IMR-90 (cell line): ENCODE measurements around the gene ST3GAL5.

Source experiments
- BHLHE40 ChIP-seq: fragments of 150-350 bp; IDR thresholded peaks from 2 replicates; pipeline ENCODE4 v1.6.1; 2016; ENCODE audit warnings: mild to moderate bottlenecking, low read depth, low read length
- CEBPB ChIP-seq: IDR thresholded peaks from 2 replicates; pipeline ENCODE4 v1.6.1; 2012; ENCODE audit warnings: low read depth, low read length, improper control_type of control experiment
- CHD1 ChIP-seq: IDR thresholded peaks from 2 replicates; pipeline ENCODE4 v1.6.1; 2012; ENCODE audit warnings: low read depth, low read length, improper control_type of control experiment
- CTCF ChIP-seq: conservative IDR thresholded peaks from 2 replicates; pipeline ENCODE4 v1.5.1; 2012; ENCODE audit warnings: mild to moderate bottlenecking, low read depth, low read length, improper control_type of control experiment
- ELK1 ChIP-seq: fragments of 150-350 bp; IDR thresholded peaks from 2 replicates; pipeline ENCODE4 v1.6.1; 2016; ENCODE audit warnings: low read depth, mild to moderate bottlenecking, low read length, moderate library complexity, borderline replicate concordance
- MAFK ChIP-seq: IDR thresholded peaks from 2 replicates; pipeline ENCODE4 v1.6.1; 2012; ENCODE audit warnings: low read depth, low read length, improper control_type of control experiment
- MXI1 ChIP-seq: IDR thresholded peaks from 2 replicates; pipeline ENCODE4 v1.6.1; 2012; ENCODE audit warnings: low read depth, mild to moderate bottlenecking, low read length, moderate library complexity, borderline replicate concordance
- NFE2L2 ChIP-seq: fragments of 150-350 bp; IDR thresholded peaks from 2 replicates; pipeline ENCODE4 v1.6.1; 2016; ENCODE audit warnings: low read depth, mild to moderate bottlenecking, low read length
- POLR2A ChIP-seq: IDR thresholded peaks from 2 replicates; pipeline ENCODE4 v1.6.1; 2012; ENCODE audit warnings: mild to moderate bottlenecking, low read depth, low read length
- RAD21 ChIP-seq: IDR thresholded peaks from 2 replicates; pipeline ENCODE4 v1.6.1; 2012; ENCODE audit warnings: low read length, improper control_type of control experiment
- RCOR1 ChIP-seq: IDR thresholded peaks from 2 replicates; pipeline ENCODE4 v1.6.1; 2012; ENCODE audit warnings: mild to moderate bottlenecking, low read length, improper control_type of control experiment; ENCODE audit not compliant: insufficient replicate concordance
- RFX5 ChIP-seq: IDR thresholded peaks from 2 replicates; pipeline ENCODE4 v1.8.0; 2012; ENCODE audit warnings: low read depth, mild to moderate bottlenecking, low read length, moderate library complexity
- SMC3 ChIP-seq: fragments of 150-350 bp; IDR thresholded peaks from 2 replicates; pipeline ENCODE4 v1.6.1; 2016; ENCODE audit warnings: low read depth, mild to moderate bottlenecking, antibody characterized with exemption, low read length, moderate library complexity
- USF2 ChIP-seq: fragments of 150-350 bp; IDR thresholded peaks from 2 replicates; pipeline ENCODE4 v1.6.1; 2017; ENCODE audit warnings: mild to moderate bottlenecking, antibody characterized with exemption, low read length, low read depth

GRCh38 chr2:85790499-85791188 is 98.1 kb downstream of the ST3GAL5 start:
- TF ChIP-seq CTCF (no peak), RAD21 (no peak), USF2 (no peak), CEBPB (no peak), POLR2A (no peak), ELK1 (no peak), BHLHE40 (no peak), RFX5 (no peak), SMC3 (no peak), RCOR1 (no peak), MAFK (no peak), MXI1 (no peak), NFE2L2 (no peak), CHD1 (no peak)
